Astrocyte of the spinal cord (primary cell): ENCODE measurements around the gene RGS6.
A peak's percentile ranks its signal among the peaks of the same experiment; 100 is the strongest.

ENCODE experiments used
- DNase-seq: peaks from one replicate; pipeline ENCODE4 v3.0.0; 2011; ENCODE audit warnings: low read depth, low spot score
- H3K4me3 ChIP-seq: 2 replicates; pipeline ENCODE4 v1.5.1; 2011; ENCODE audit warnings: low read depth, mild to moderate bottlenecking, low read length, moderate library complexity
- in situ Hi-C: cut with HindIII; loops from 2 replicates; pipeline ENCODE4 v1.10.0; 2017; ENCODE audit warnings: low sequenced_read_pairs
- TF ChIP-seq, protein P1 (sequence below): IDR thresholded peaks from 2 replicates; pipeline ENCODE4 v1.5.1; 2012; ENCODE audit warnings: low read depth, mild to moderate bottlenecking, low read length, inconsistent platforms

The RGS6 gene

DNA sequence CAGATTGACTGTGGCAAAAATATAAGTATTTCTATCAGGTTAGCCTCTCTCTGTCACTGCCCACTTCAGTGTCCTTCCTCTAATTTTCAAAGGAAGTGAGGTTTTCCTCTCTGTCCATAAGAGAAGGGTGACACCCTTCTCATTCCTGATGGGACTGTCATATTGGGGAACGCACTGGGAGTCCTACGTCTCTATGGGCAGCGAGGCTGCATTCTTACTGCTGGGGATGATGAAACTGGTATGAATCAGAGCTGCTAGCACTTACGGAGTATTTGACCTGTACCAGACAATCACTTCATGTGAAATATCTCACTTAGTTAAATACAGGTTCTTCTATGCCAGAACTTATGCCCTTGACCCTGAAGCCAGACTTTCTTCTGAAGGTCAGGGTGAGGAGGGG lies 525.4 kb downstream of the RGS6 start:
- DNase-seq = peak; percentile 80
- TF ChIP-seq, protein P1, sequence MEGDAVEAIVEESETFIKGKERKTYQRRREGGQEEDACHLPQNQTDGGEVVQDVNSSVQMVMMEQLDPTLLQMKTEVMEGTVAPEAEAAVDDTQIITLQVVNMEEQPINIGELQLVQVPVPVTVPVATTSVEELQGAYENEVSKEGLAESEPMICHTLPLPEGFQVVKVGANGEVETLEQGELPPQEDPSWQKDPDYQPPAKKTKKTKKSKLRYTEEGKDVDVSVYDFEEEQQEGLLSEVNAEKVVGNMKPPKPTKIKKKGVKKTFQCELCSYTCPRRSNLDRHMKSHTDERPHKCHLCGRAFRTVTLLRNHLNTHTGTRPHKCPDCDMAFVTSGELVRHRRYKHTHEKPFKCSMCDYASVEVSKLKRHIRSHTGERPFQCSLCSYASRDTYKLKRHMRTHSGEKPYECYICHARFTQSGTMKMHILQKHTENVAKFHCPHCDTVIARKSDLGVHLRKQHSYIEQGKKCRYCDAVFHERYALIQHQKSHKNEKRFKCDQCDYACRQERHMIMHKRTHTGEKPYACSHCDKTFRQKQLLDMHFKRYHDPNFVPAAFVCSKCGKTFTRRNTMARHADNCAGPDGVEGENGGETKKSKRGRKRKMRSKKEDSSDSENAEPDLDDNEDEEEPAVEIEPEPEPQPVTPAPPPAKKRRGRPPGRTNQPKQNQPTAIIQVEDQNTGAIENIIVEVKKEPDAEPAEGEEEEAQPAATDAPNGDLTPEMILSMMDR = no peak
- in situ Hi-C loops = no loop called here
- no peak overlapping the region for H3K4me3 ChIP-seq

DNA sequence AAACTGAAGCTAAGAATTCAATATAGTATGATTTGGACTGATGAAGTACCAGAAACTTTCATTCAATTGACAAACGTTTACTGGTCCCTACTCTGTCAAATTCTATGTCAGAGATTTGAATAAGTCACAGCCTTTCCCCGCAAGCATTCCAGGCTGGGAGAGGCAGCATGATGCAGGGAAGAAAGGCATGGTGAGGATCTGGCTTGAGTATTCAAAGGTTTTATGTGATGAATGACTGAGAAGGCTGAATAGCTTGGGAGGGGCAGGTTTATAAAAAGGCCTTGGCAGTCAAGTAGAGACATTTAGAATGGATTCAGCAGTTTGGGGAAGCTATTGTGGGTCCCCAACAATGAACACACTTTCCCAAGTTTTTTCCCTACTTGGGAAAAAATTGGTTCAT lies 529.8 kb downstream of the RGS6 start:
- TF ChIP-seq, protein P1 = no peak
- H3K4me3 ChIP-seq = no peak overlapping the region
- DNase-seq = no peak
- in situ Hi-C loops = no loop called here

DNA sequence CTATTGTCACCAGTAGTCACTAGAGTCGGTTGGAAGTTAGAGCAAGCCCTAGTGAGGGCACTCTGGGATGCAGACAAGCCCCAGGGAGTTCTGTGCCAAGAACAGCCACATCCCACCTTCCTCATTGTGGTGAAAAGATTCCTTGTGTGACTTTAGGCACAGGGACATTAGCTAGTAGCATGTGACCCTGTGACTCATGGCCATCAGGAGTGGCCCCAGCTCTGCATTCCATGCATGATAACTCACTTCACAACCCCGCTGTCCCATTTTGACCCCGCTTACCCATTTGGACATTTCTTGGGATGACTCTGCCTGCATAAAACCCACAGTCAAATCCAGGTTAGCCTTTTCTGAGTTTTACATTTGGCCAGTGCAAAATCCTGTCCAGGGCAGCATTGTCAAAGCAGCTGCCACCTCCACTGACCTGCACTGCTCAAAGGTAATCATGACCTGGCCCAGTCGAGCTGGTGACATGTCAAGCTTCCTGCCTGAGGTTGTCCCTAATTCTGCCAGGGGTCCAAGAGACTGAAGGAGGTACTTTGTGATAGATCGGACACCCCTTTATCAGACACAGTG lies 531.1 kb downstream of the RGS6 start:
- peak; percentile 38 for DNase-seq
- H3K4me3 ChIP-seq = no peak overlapping the region
- TF ChIP-seq, protein P1 = no peak
- in situ Hi-C loops = no loop called here

DNA sequence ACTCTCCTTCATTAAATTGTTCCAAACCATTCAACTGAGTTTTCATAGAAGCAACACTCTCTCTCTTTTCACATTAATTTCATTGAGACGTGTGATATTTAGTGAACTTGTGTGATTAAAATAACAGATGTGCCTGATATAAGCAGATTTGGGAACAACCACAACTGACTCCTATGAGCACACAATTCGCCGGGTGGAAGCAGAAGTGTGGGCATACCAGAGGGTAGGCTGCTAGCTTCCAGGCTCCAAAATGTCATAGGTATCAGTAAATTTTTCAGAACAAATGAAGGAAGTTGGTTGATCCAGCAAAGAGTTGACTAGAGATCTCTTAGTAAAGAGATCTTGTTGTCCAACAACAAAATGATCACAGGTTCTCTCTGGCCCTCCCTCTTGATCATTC lies 532.0 kb downstream of the RGS6 start:
- no peak overlapping the region for H3K4me3 ChIP-seq
- in situ Hi-C loops = no loop called here
- TF ChIP-seq, protein P1 = no peak
- DNase-seq = no peak

DNA sequence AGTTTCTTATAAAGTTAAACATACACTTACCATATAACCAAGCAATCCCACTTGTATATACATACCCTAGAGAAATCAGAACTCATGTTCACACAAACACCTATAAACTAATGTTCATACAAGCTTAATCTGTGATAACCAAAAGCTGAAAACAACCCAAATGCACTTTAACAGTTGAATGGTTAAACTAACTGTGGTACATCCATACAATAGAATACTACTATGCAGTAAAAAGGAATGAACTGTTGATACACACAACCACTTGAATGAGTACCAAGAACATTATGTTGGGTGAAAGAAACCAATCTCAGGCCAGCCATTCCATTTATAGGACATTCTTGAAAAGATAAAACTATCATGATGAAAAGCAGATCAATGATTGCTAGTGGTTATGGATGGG lies 534.1 kb downstream of the RGS6 start:
- H3K4me3 ChIP-seq = no peak overlapping the region
- DNase-seq = no peak
- TF ChIP-seq, protein P1 = no peak
- in situ Hi-C loops = no loop called here

DNA sequence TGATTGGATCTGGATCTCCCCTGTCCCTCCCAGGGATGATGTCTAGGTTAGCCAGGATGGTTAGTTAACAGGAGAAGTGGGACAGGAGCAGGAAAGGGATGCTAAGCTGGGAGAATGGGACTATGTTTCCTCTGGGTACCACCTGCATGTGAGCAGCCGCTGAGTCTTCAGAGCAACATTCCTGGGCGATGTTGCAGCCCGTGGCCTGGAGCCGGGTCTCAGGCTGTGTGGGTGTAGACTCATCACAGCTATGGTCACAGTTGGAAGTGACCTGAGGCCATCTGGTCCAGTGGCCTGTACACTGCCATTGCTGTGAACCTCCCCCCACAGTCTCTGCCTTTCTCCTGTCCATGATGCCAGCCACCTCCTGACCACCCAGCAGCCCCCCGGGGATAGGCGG lies 539.1 kb downstream of the RGS6 start:
- DNase-seq = no peak
- in situ Hi-C loops = no loop called here
- no peak overlapping the region for H3K4me3 ChIP-seq
- TF ChIP-seq, protein P1 = no peak

DNA sequence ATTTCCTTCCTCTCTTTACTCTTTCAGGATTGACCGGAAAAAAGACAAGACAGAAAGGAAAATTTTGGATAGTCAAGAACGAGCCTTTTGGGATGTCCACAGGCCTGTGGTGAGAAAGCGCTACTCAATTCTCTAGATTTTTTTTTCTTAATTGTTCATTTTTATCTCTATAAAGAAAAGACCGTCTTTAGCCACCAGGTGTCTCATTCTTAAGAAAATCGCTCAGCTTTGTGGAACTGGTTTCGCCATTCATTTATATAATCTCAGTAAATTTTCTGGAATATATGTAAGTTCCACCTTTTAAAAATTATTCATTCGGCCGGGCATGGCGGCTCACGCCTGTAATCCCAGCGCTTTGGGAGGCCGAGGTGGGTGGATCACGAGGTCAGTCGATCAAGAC lies 540.6 kb downstream of the RGS6 start:
- in situ Hi-C loops = no loop called here
- no peak overlapping the region for H3K4me3 ChIP-seq
- no peak for DNase-seq
- TF ChIP-seq, protein P1 = no peak
